ENCODE data around the gene RFC4. TPM values are rescaled to one million over a fixed set of nuclear protein-coding genes. Genes with fewer than 3 reads are reported as not detected.

Gene RFC4
- total and polyA plus RNA-seq, 2 of the 8 experiments (the other 6 are each of a cell fraction or from before 2014, with no cell fraction given): 21.8 to 86.9 TPM

- H3K23me2 ChIP-seq (ENCODE audit: low read depth, low read length): no peaks in the 10 kb centered on the region
- POLR2A ChIA-PET (ENCODE audit: partially characterized antibody): interaction anchor here (1.0 to 12.4 kb wide), 3 partner anchors 10 to 35 kb away, joined by 3 to 166 read pairs (median 103); partner anchors contain the start of gene EIF4A2
- no peak overlapping the region for H3K14ac ChIP-seq (ENCODE audit: insufficient read length)
- DNase-seq (ENCODE audit: low read depth in 1 of 2, low spot score in 2 of 2): no peak
- no peak for FAIRE-seq
- peaks cover 0 to 12% of the 10 kb centered on the region in 2 experiments; a peak in 2 of 4 replicates for H3K79me2 ChIP-seq (ENCODE audit: control insufficient read depth in 1 of 2, insufficient read depth in 2 of 2, low read length in 2 of 2)
- H3K4ac ChIP-seq (replicated peaks; ENCODE audit: insufficient read length, low read depth, low read length): no peak overlapping the region
- peaks cover 17 to 91% (median 61%) of the 10 kb centered on the region in 4 experiments for H3K36me3 ChIP-seq (ENCODE audit: control insufficient read depth in 2 of 4, insufficient read depth in 4 of 4, low read length in 3 of 4)
- no peak overlapping the region for H3K56ac ChIP-seq (replicated peaks; ENCODE audit: insufficient read length, low read depth, low read length)
- H3K9me3 ChIP-seq (ENCODE audit: insufficient read depth in 2 of 2, low read depth in 1 of 2, low read length in 1 of 2): no peaks in the 10 kb centered on the region
- no peak overlapping the region for H2AFZ ChIP-seq (ENCODE audit: low read length)
- peaks cover 0 to 6% (median 0%) of the 10 kb centered on the region in 4 experiments; a peak in 1 of 7 replicates for H3K4me1 ChIP-seq (replicated peaks in 1 of 4; ENCODE audit: control insufficient read depth in 3 of 4, insufficient read depth in 4 of 4, low read length in 3 of 4)
- H3K4me2 ChIP-seq (ENCODE audit: insufficient read depth in 1 of 2, low read depth in 2 of 2, low read length in 2 of 2): no peak overlapping the region
- H3K4me3 ChIP-seq (ENCODE audit: extremely low read depth in 1 of 4, insufficient read depth in 2 of 4, low read depth in 3 of 4, low read length in 4 of 4): no peak overlapping the region
- no peak for TF ChIP-seq BCL11A (IDR thresholded peaks at IDR 0.05; ENCODE audit: low read depth in 2 of 2, low read length in 2 of 2)
- no peak overlapping the region for H3K9ac ChIP-seq (replicated peaks in 1 of 4; ENCODE audit: extremely low read depth in 1 of 4, low read depth in 3 of 4, low read length in 3 of 4)
- H3K27ac ChIP-seq (ENCODE audit: low read depth, low read length): no peak overlapping the region
- H3K27me3 ChIP-seq (replicated peaks in 1 of 4; ENCODE audit: control insufficient read depth in 3 of 4, extremely low read depth in 1 of 4, insufficient read depth in 3 of 4, low read length in 3 of 4): no peaks in the 10 kb centered on the region
- H2BK120ac ChIP-seq (replicated peaks; ENCODE audit: low read depth, low read length): no peak overlapping the region
- no peak overlapping the region for H2BK15ac ChIP-seq (ENCODE audit: low read length)
- peaks cover 2% of the 10 kb centered on the region in 2 experiments for H4K20me1 ChIP-seq (replicated peaks in 1 of 2; ENCODE audit: control insufficient read depth in 1 of 2, insufficient read depth in 2 of 2, low read length in 2 of 2)
- 91% methylated on average over 1 of the region's 1 CpG; no CpG with 5 or more reads in 1 of the 2 experiments for WGBS, 2 experiments (ENCODE audit: extremely low coverage in 1 of 2, insufficient coverage in 1 of 2, insufficient read length in 1 of 2, insufficient replicate concordance in 2 of 2, low coverage in 1 of 2, low lambda C conversion rate in 2 of 2, missing lambda C conversion rate in 1 of 2)
- H2BK5ac ChIP-seq (ENCODE audit: low read depth, low read length): no peak overlapping the region
- H4K5ac ChIP-seq (ENCODE audit: insufficient read length, low read depth, low read length): no peak overlapping the region
- no peak overlapping the region for H2BK20ac ChIP-seq (ENCODE audit: low read length)
- no peak overlapping the region for H4K91ac ChIP-seq (replicated peaks; ENCODE audit: insufficient read length, low read length)
- no peak overlapping the region for H2AK5ac ChIP-seq (ENCODE audit: low read depth, low read length)
- CTCF ChIA-PET (ENCODE audit: partially characterized antibody): interaction anchor here (0.7 to 1.8 kb wide), 4 partner anchors 21 to 209 kb away, joined by 3 to 4 read pairs (median 4); no protein-coding TSS in a partner anchor
- no peak overlapping the region for H3K23ac ChIP-seq (ENCODE audit: insufficient read length)
- H2BK12ac ChIP-seq (ENCODE audit: low read depth, low read length): no peak overlapping the region
- H3K79me1 ChIP-seq (ENCODE audit: low read depth, low read length): peaks cover 2% of the 10 kb centered on the region; the same call in 1 of the 2 replicates
- no peak overlapping the region for H3K18ac ChIP-seq (ENCODE audit: extremely low read depth, low read length)
- no peak overlapping the region for H4K8ac ChIP-seq (ENCODE audit: extremely low read depth, insufficient read depth, low read length)
These were observed 6.0 kb downstream of the RFC4 start for GRCh38 chr3:186800285-186800684.

Data from H1 (cell line).